OCI-LY1 (cell line): ENCODE data around the gene MRGPRD.

Source experiments
- H2AFZ ChIP-seq: fragments of 200-600 bp; sonication (generic), shearing (Covaris generic); 2 replicates; pipeline ENCODE4 v1.6.0; 2014; ENCODE audit warnings: antibody characterized with exemption, mild to moderate bottlenecking, low read length
- H3F3A ChIP-seq: fragments of 200-600 bp; sonication (generic), shearing (Covaris generic); 2 replicates; pipeline ENCODE4 v1.6.0; 2014; ENCODE audit warnings: mild to moderate bottlenecking, antibody characterized with exemption, low read length, moderate library complexity; ENCODE audit not compliant: insufficient read depth
- H3K27ac ChIP-seq: fragments of 200-600 bp; sonication (generic); 2 replicates; pipeline ENCODE4 v1.5.1; 2014; ENCODE audit warnings: low read length, mixed run types, mild to moderate bottlenecking, low read depth; ENCODE audit not compliant: poor library complexity, severe bottlenecking
- H3K27me3 ChIP-seq: fragments of 200-600 bp; sonication (generic); 2 replicates; pipeline ENCODE4 v1.6.0; 2014; ENCODE audit warnings: antibody characterized with exemption, mild to moderate bottlenecking, low read length, moderate library complexity; ENCODE audit not compliant: insufficient read depth
- H3K36me3 ChIP-seq: fragments of 200-600 bp; sonication (generic); 2 replicates; pipeline ENCODE4 v1.6.1; 2014; ENCODE audit warnings: mild to moderate bottlenecking, antibody characterized with exemption, low read length, moderate library complexity, mixed read lengths; ENCODE audit not compliant: insufficient read depth
- H3K4me1 ChIP-seq: fragments of 200-600 bp; sonication (generic); 2 replicates; pipeline ENCODE4 v1.5.1; 2014; ENCODE audit warnings: mild to moderate bottlenecking, low read length, moderate library complexity; ENCODE audit not compliant: insufficient read depth, severe bottlenecking
- H3K4me2 ChIP-seq: fragments of 200-600 bp; sonication (generic), shearing (Covaris generic); 2 replicates; pipeline ENCODE4 v1.6.1; 2014; ENCODE audit warnings: low read length
- H3K4me3 ChIP-seq: fragments of 200-600 bp; sonication (generic); 2 replicates; pipeline ENCODE4 v1.5.1; 2014; ENCODE audit warnings: low read length, low read depth, mild to moderate bottlenecking, mixed read lengths; ENCODE audit not compliant: poor library complexity, severe bottlenecking
- H3K79me2 ChIP-seq: fragments of 200-600 bp; shearing (Covaris generic); 2 replicates; pipeline ENCODE4 v1.6.1; 2016; ENCODE audit warnings: mixed run types, low read length, mixed read lengths; ENCODE audit not compliant: insufficient read depth
- H3K9ac ChIP-seq: fragments of 200-600 bp; sonication (generic), shearing (Covaris generic); 2 replicates; pipeline ENCODE4 v1.6.1; 2014; ENCODE audit warnings: mild to moderate bottlenecking, low read length, mixed read lengths
- H3K9me2 ChIP-seq: fragments of 200-600 bp; sonication (generic), shearing (Covaris generic); 2 replicates; pipeline ENCODE4 v1.6.1; 2014; ENCODE audit warnings: low read depth, mild to moderate bottlenecking, low read length, mixed read lengths
- H3K9me3 ChIP-seq: fragments of 200-600 bp; shearing (Covaris generic); 2 replicates; pipeline ENCODE4 v1.6.1; 2014; ENCODE audit warnings: low read length, mixed read lengths
- H4K20me1 ChIP-seq: fragments of 200-600 bp; sonication (generic), shearing (Covaris generic); 2 replicates; pipeline ENCODE4 v1.6.0; 2016; ENCODE audit warnings: mild to moderate bottlenecking, low read length; ENCODE audit not compliant: insufficient read depth
- EZH2 ChIP-seq: fragments of 200-600 bp; sonication (generic), shearing (Covaris generic); IDR thresholded peaks from 2 replicates; pipeline ENCODE4 v1.8.0; 2017; ENCODE audit warnings: borderline replicate concordance, mixed run types, mild to moderate bottlenecking, antibody characterized with exemption, low read length, moderate library complexity, mixed read lengths
- TF ChIP-seq, protein P1 (sequence below): fragments of 200-600 bp; sonication (generic), shearing (Covaris generic); IDR thresholded peaks from 2 replicates; pipeline ENCODE4 v1.5.1; 2017; ENCODE audit warnings: mild to moderate bottlenecking, antibody characterized with exemption, low read length, moderate library complexity, mixed read lengths

MRGPRD gene

DNA sequence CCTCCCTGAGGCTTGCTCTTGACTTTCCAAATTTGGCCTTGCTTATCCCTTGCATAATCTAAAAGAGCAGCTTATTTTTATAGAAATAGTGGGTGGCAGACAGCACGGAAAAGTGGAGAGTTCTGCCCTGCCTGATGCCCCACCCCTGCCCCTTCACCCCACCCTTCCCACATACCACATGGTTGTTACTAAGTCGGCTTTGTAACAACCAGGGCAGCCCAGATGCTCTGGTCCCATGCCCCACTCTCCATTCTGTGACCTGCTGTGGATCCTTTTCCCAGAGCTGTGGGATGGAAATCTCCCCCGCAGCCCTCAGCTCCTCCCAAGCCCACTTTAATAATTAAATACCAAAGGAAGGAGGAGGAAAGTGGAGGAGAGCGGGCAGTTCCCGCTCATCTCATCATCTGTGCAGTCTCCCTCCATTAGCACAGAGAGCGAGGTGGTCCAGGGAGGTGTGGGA, 21.4 kb upstream of the MRGPRD start:
- Histone ChIP-seq H4K20me1 (no peaks in the 10 kb centered on the region), H3K4me3 (no peak overlapping the region), H3K4me2 (no peak overlapping the region), H3K9me3 (no peaks in the 10 kb centered on the region), H2AFZ (no peak overlapping the region), H3K27me3 (no peaks in the 10 kb centered on the region; the same call in 1 of the 2 replicates), H3K36me3 (no peaks in the 10 kb centered on the region), H3K9me2 (no peaks in the 10 kb centered on the region), H3F3A (no peaks in the 10 kb centered on the region), H3K79me2 (no peaks in the 10 kb centered on the region), H3K27ac (no peak overlapping the region), H3K4me1 (no peaks in the 10 kb centered on the region), H3K9ac (no peak overlapping the region)
- TF ChIP-seq, protein P1, sequence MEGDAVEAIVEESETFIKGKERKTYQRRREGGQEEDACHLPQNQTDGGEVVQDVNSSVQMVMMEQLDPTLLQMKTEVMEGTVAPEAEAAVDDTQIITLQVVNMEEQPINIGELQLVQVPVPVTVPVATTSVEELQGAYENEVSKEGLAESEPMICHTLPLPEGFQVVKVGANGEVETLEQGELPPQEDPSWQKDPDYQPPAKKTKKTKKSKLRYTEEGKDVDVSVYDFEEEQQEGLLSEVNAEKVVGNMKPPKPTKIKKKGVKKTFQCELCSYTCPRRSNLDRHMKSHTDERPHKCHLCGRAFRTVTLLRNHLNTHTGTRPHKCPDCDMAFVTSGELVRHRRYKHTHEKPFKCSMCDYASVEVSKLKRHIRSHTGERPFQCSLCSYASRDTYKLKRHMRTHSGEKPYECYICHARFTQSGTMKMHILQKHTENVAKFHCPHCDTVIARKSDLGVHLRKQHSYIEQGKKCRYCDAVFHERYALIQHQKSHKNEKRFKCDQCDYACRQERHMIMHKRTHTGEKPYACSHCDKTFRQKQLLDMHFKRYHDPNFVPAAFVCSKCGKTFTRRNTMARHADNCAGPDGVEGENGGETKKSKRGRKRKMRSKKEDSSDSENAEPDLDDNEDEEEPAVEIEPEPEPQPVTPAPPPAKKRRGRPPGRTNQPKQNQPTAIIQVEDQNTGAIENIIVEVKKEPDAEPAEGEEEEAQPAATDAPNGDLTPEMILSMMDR: no peak
- TF ChIP-seq EZH2: no peak

DNA sequence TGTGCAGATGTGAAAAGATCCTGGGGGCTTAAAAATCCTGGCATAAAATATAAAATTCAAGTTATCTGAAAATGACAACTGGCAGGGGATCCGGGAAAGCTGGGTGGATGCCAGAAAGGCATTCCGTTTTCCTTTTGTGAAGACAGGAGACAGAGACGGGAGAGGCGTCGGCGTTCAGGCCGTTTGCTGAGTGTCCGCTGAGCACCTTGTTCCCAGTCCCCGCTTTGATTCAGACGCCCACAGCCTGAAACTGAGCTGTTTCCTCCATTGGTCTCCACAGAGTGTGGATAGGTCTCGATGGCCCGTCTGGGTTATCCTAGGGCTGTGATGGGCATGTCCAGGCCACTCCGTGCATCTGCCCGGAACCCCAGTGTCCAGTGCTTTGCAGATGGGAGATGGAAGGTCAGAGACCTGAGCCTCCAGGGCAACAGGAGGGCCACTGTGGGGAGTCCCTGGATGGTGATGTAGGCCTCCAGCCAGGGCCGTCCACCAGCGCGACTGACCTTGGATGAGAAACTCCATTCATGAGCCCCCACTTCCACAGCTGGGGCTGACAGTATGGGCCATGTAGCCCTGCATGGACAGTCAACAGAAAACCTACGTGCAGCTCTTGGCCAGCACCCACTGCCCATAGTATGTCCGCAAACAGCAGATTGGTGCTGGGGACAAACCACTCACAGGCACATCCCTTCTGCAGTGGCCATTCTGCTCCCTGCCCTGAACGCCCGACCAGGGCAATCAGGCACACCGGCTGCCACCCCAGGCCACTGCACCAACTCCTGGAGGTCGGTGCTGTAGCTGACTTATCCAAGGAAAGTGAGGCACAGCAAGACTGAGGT, 20.7 kb upstream of the MRGPRD start:
- Histone ChIP-seq H3K9ac (no peak overlapping the region), H3K9me3 (no peaks in the 10 kb centered on the region), H3K9me2 (no peaks in the 10 kb centered on the region), H3K36me3 (no peaks in the 10 kb centered on the region), H3F3A (no peaks in the 10 kb centered on the region), H3K4me1 (no peaks in the 10 kb centered on the region), H3K27me3 (peaks cover 3% of the 10 kb centered on the region; the same call in 1 of the 2 replicates), H3K79me2 (no peaks in the 10 kb centered on the region), H3K4me3 (no peak overlapping the region), H3K27ac (no peak overlapping the region), H4K20me1 (no peaks in the 10 kb centered on the region), H3K4me2 (no peak overlapping the region), H2AFZ (no peak overlapping the region)
- no peak for TF ChIP-seq EZH2
- TF ChIP-seq, protein P1: no peak

DNA sequence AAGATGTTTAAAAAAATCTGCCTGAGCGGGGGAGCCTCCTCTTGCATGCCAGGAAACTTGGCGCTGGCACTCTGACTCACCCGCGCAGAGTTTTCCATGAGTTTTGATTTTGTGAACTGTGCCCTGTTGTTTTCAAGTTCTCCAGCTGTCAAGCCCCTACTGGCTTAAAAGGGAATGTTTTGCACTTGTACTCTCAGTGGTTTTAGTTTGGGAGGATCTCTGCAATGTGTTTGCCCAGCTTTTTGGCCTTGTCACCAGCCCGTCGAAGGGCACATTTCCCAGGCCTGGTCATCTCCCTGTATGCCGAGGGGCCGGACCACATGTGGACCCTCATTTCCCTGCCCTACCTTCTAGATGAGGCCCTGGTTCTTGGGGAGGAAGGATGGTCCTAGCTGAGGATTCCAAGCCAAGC, 20.1 kb upstream of the MRGPRD start:
- Histone ChIP-seq H3K27me3 (peaks cover 3% of the 10 kb centered on the region; the same call in 1 of the 2 replicates), H3K27ac (no peak overlapping the region), H3K4me2 (no peak overlapping the region), H3F3A (no peaks in the 10 kb centered on the region), H3K4me1 (no peaks in the 10 kb centered on the region), H3K9me2 (no peaks in the 10 kb centered on the region), H3K9ac (no peak overlapping the region), H3K36me3 (no peaks in the 10 kb centered on the region), H3K79me2 (no peaks in the 10 kb centered on the region), H2AFZ (no peak overlapping the region), H3K9me3 (no peaks in the 10 kb centered on the region), H3K4me3 (no peak overlapping the region), H4K20me1 (no peaks in the 10 kb centered on the region)
- TF ChIP-seq EZH2: no peak
- TF ChIP-seq, protein P1: no peak
